IMR-90 (cell line): ENCODE measurements around the gene TBX1. TPM values are rescaled to one million over a fixed set of nuclear protein-coding genes. Genes with fewer than 3 reads are reported as not detected.

ENCODE experiments used
- ATAC-seq: fragments of 200-7000 bp; cut with Tn5 transposase; 2 replicates; pipeline ENCODE4 v1.9.1; 2020; ENCODE audit warnings: low read depth, mild to moderate bottlenecking, moderate library complexity
- BruUV-seq: library from RNA; stranded (reverse); fragments of 400-500 nt; replicated peaks from 2 replicates; lab custom pipeline; 2021; lab: Mats Ljungman, UMichigan
- CTCF ChIA-PET: fragments of 300-600 bp; formaldehyde crosslinking; extraction: SDS; loops from one replicate; lab custom pipeline; 2021; ENCODE audit warnings: antibody characterized with exemption; lab: Yijun Ruan, JAX
- POLR2A ChIA-PET: fragments of 300-600 bp; sonication (Branson Sonifier 250); formaldehyde crosslinking; loops from one replicate; lab custom pipeline; 2022; ENCODE audit warnings: antibody characterized with exemption; ENCODE audit not compliant: unreplicated experiment; lab: Charles Lee
- DNase-seq: peaks from one replicate; pipeline ENCODE4 v3.0.0; 2013
- H2AFZ ChIP-seq: replicated peaks from 2 replicates; pipeline ENCODE3; 2013; ENCODE audit warnings: low read length, mild to moderate bottlenecking; ENCODE audit not compliant: poor library complexity
- H2AK5ac ChIP-seq: 2 replicates; pipeline ENCODE4 v1.6.1; 2013; ENCODE audit warnings: low read depth, low read length, inconsistent platforms
- H2AK9ac ChIP-seq: replicated peaks from 2 replicates; pipeline ENCODE3; 2013; ENCODE audit warnings: mild to moderate bottlenecking, low read depth, low read length, moderate library complexity; ENCODE audit not compliant: poor library complexity
- H2BK120ac ChIP-seq: 2 replicates; pipeline ENCODE4 v1.6.1; 2013; ENCODE audit warnings: low read depth, low read length, inconsistent platforms
- H2BK15ac ChIP-seq: 3 replicates; pipeline ENCODE4 v1.6.1; 2013; ENCODE audit warnings: low read depth, low read length, inconsistent platforms
- H2BK20ac ChIP-seq: 2 replicates; pipeline ENCODE4 v1.6.1; 2013; ENCODE audit warnings: low read depth, mild to moderate bottlenecking, inconsistent platforms, low read length, moderate library complexity
- H2BK5ac ChIP-seq: 2 replicates; pipeline ENCODE4 v1.6.1; 2013; ENCODE audit warnings: mild to moderate bottlenecking, low read depth, low read length, inconsistent platforms; ENCODE audit not compliant: poor library complexity, severe bottlenecking
- H3K14ac ChIP-seq: replicated peaks from 2 replicates; pipeline ENCODE4 v1.6.1; 2013; ENCODE audit warnings: low read depth, low read length, inconsistent platforms
- H3K18ac ChIP-seq: 2 replicates; pipeline ENCODE4 v1.6.1; 2013; ENCODE audit warnings: low read depth, low read length, control low read depth
- H3K23ac ChIP-seq: 2 replicates; pipeline ENCODE4 v1.6.1; 2013; ENCODE audit warnings: low read depth, low read length, inconsistent platforms
- H3K27ac ChIP-seq: 2 replicates; pipeline ENCODE4 v1.5.1; 2013; ENCODE audit warnings: mild to moderate bottlenecking, control low read depth, low read length; ENCODE audit not compliant: insufficient read depth
- H3K27me3 ChIP-seq: 2 replicates; pipeline ENCODE4 v1.6.1; 2013; ENCODE audit warnings: low read length; ENCODE audit not compliant: control insufficient read depth, insufficient read depth
- H3K36me3 ChIP-seq: 2 replicates; pipeline ENCODE4 v1.6.1; 2013; ENCODE audit warnings: low read length, mixed read lengths; ENCODE audit not compliant: control insufficient read depth, insufficient read depth
- H3K4ac ChIP-seq: 2 replicates; pipeline ENCODE4 v1.6.1; 2013; ENCODE audit warnings: low read depth, low read length, inconsistent platforms
- H3K4me1 ChIP-seq: 2 replicates; pipeline ENCODE4 v1.6.1; 2013; ENCODE audit warnings: low read length, mixed read lengths; ENCODE audit not compliant: control insufficient read depth, insufficient read depth
- H3K4me2 ChIP-seq: 2 replicates; pipeline ENCODE4 v1.6.1; 2013; ENCODE audit warnings: low read depth, mild to moderate bottlenecking, control low read depth, low read length, moderate library complexity
- H3K4me3 ChIP-seq: 2 replicates; pipeline ENCODE4 v1.5.1; 2013; ENCODE audit warnings: low read depth, mild to moderate bottlenecking, control low read depth, low read length, moderate library complexity; ENCODE audit not compliant: insufficient read depth
- H3K56ac ChIP-seq: 2 replicates; pipeline ENCODE4 v1.6.1; 2013; ENCODE audit warnings: low read length, inconsistent platforms; ENCODE audit not compliant: insufficient read depth; ENCODE audit errors: extremely low read depth
- H3K79me1 ChIP-seq, 2 experiments: 2 replicates each; pipeline ENCODE4 v1.6.1; 2013; ENCODE audit warnings: low read length in 2 of 2, inconsistent platforms in 1 of 2, low read depth in 1 of 2
- H3K9ac ChIP-seq: 2 replicates; pipeline ENCODE4 v1.6.1; 2013; ENCODE audit warnings: low read depth, low read length, control low read depth
- H3K9me1 ChIP-seq: 2 replicates; pipeline ENCODE4 v1.6.1; 2013; ENCODE audit warnings: low read length, inconsistent platforms; ENCODE audit not compliant: insufficient read depth
- H3K9me3 ChIP-seq: 2 replicates; pipeline ENCODE4 v1.6.1; 2013; ENCODE audit warnings: low read length; ENCODE audit not compliant: control insufficient read depth, insufficient read depth
- H4K20me1 ChIP-seq: 2 replicates; pipeline ENCODE4 v1.6.1; 2013; ENCODE audit warnings: low read length, inconsistent platforms; ENCODE audit not compliant: insufficient read depth
- H4K5ac ChIP-seq: 2 replicates; pipeline ENCODE4 v1.6.1; 2013; ENCODE audit warnings: mild to moderate bottlenecking, low read depth, low read length, control low read depth
- H4K8ac ChIP-seq, 2 experiments: 2 replicates each; pipeline ENCODE4 v1.6.1; 2013; ENCODE audit warnings: low read depth in 2 of 2, low read length in 2 of 2, control low read depth in 1 of 2, inconsistent platforms in 1 of 2
- H4K91ac ChIP-seq: 2 replicates; pipeline ENCODE4 v1.6.1; 2013; ENCODE audit warnings: low read depth, low read length, inconsistent platforms; ENCODE audit not compliant: insufficient read depth
- CHD1 ChIP-seq: IDR thresholded peaks from 2 replicates; pipeline ENCODE4 v1.6.1; 2012; ENCODE audit warnings: low read depth, low read length, improper control_type of control experiment
- CTCF ChIP-seq: conservative IDR thresholded peaks from 2 replicates; pipeline ENCODE4 v1.5.1; 2012; ENCODE audit warnings: mild to moderate bottlenecking, low read depth, low read length, improper control_type of control experiment
- FOS ChIP-seq: fragments of 150-350 bp; IDR thresholded peaks from 2 replicates; pipeline ENCODE4 v1.6.1; 2016; ENCODE audit warnings: low read depth, low read length
- NFE2L2 ChIP-seq: fragments of 150-350 bp; IDR thresholded peaks from 2 replicates; pipeline ENCODE4 v1.6.1; 2016; ENCODE audit warnings: low read depth, mild to moderate bottlenecking, low read length
- POLR2A ChIP-seq: IDR thresholded peaks from 2 replicates; pipeline ENCODE4 v1.6.1; 2012; ENCODE audit warnings: mild to moderate bottlenecking, low read depth, low read length
- WGBS, 2 experiments: methylation state at CpG; one replicate each; pipeline versions ENCODE4 v1.1.5 to v1.1.7; 2013; ENCODE audit warnings: missing lambda C conversion rate in 2 of 2; ENCODE audit not compliant: insufficient read length in 1 of 2; ENCODE audit errors: extremely low coverage in 2 of 2; 5-methylcytosine and 5-hydroxymethylcytosine counted together
- dilution Hi-C: fragments of 300-500 bp; cut with HindIII; formaldehyde crosslinking; loops from one replicate; pipeline ENCODE4 v1.14.3; 2018; ENCODE audit warnings: low sequenced_read_pairs; ENCODE audit not compliant: unreplicated experiment
- in situ Hi-C: fragments of 300-500 bp; cut with MboI; formaldehyde crosslinking; loops from 3 replicates; pipeline ENCODE4 v1.14.3; 2019; ENCODE audit warnings: low sequenced_read_pairs, inconsistent platforms, mixed read lengths
- intact Hi-C: fragments of 100-400 bp; cut with micrococcal nuclease; formaldehyde crosslinking; loops from 2 replicates; pipeline ENCODE4 v1.10.0; 2022
- polyA plus RNA-seq, 3 experiments: library from polyadenylated mRNA; depleted of rRNA; stranded (reverse); fragments of >200 nt; gene quantifications; 2 replicates each; pipeline ENCODE4 v1.2.3, GENCODE V29; 2012; ENCODE audit warnings: low replicate concordance in 1 of 3
- total RNA-seq: library from RNA; depleted of rRNA; stranded (reverse); fragments of >200 nt; gene quantifications from 2 replicates; pipeline ENCODE4 v1.2.3, GENCODE V29; 2012

Gene TBX1
- total and polyA plus RNA-seq, 2 of the 4 experiments (the other 2 are of a cell fraction), result 0.03 TPM; not detected in 1

- in situ Hi-C loops (no loop called here), intact Hi-C loops (no loop called here), dilution Hi-C loops (no loop called here)
- H3K56ac ChIP-seq, result no peak overlapping the region
- no peaks in the 10 kb centered on the region for H3K79me1 ChIP-seq
- H3K36me3 ChIP-seq, result peaks cover 3% of the 10 kb centered on the region
- H2BK5ac ChIP-seq, result no peak overlapping the region
- H3K18ac ChIP-seq, result no peak overlapping the region
- H3K14ac ChIP-seq, result no peak overlapping the region
- no peak overlapping the region for H3K9ac ChIP-seq
- H3K23ac ChIP-seq, result no peak overlapping the region
- H4K20me1 ChIP-seq, result no peaks in the 10 kb centered on the region
- H3K9me1 ChIP-seq, result no peaks in the 10 kb centered on the region; the same call in 1 of the 2 replicates
- DNase-seq (no peak), ATAC-seq (no peak)
- H4K5ac ChIP-seq, result no peak overlapping the region
- H2BK120ac ChIP-seq, result no peak overlapping the region
- peak overlapping the region; percentile 42 for H2AK9ac ChIP-seq
- H3K27ac ChIP-seq, result no peak overlapping the region
- peaks cover 4% of the 10 kb centered on the region; the same call in 1 of the 2 replicates for H3K9me3 ChIP-seq
- no peak overlapping the region for H2BK20ac ChIP-seq
- ChIA-PET CTCF (interaction anchor here (1.2 kb wide), 1 partner anchor 55 kb away, joined by 5 read pairs; no protein-coding TSS in a partner anchor), POLR2A (interaction anchor here (0.5 kb wide), 1 partner anchor 573 kb away, joined by 4 read pairs; no protein-coding TSS in a partner anchor)
- no peak overlapping the region for H3K4me3 ChIP-seq
- H3K27me3 ChIP-seq, result no peaks in the 10 kb centered on the region
- no peak overlapping the region for H2BK15ac ChIP-seq
- no peak overlapping the region for H2AK5ac ChIP-seq
- no peak overlapping the region for H3K4ac ChIP-seq
- TF ChIP-seq FOS (no peak), NFE2L2 (no peak), CHD1 (no peak), CTCF (no peak), POLR2A (no peak)
- H4K8ac ChIP-seq, result no peak overlapping the region
- BruUV-seq, result no TSS peak
- no peak overlapping the region for H2AFZ ChIP-seq
- H3K4me2 ChIP-seq, result no peak overlapping the region
- no peaks in the 10 kb centered on the region for H3K4me1 ChIP-seq
- H4K91ac ChIP-seq, result no peak overlapping the region
- WGBS, 2 experiments, result 79% methylated on average over 12 of the region's 22 CpGs; no CpG with 5 or more reads in 1 of the 2 experiments
Observed at GRCh38 chr22:19785461-19786263, 25.1 kb downstream of the TBX1 start.
